ENCODE results near the gene SLC44A3. TPM values are rescaled to one million over a fixed set of nuclear protein-coding genes. Genes with fewer than 3 reads are reported as not detected.

Gene SLC44A3
- total RNA-seq, 1 donor = 1.6 TPM

DNA sequence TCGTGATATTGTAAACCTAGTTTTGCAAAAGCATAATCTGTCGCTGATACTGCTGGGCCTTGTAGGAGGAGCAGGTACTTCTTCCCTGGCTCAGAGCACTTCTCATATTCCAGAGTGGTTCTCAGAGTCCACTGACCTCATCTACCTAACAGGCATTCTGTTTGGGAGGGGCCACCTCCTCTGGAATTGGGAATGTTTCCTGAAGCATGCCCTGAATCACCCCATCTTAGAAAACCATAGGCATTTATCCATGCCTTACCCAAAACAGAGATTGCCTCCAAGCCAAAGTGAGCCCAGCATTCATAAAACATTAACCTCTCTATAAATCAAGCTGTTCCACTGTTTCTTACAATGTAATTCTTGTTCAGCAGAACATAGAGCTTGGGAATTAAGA, 35.1 kb downstream of the SLC44A3 start:
- DNase-seq (ENCODE audit: low read depth) = peak; percentile 50
- no peak overlapping the region for H3K4me3 ChIP-seq (ENCODE audit: low read depth, low read length)
- TF ChIP-seq, protein P1, sequence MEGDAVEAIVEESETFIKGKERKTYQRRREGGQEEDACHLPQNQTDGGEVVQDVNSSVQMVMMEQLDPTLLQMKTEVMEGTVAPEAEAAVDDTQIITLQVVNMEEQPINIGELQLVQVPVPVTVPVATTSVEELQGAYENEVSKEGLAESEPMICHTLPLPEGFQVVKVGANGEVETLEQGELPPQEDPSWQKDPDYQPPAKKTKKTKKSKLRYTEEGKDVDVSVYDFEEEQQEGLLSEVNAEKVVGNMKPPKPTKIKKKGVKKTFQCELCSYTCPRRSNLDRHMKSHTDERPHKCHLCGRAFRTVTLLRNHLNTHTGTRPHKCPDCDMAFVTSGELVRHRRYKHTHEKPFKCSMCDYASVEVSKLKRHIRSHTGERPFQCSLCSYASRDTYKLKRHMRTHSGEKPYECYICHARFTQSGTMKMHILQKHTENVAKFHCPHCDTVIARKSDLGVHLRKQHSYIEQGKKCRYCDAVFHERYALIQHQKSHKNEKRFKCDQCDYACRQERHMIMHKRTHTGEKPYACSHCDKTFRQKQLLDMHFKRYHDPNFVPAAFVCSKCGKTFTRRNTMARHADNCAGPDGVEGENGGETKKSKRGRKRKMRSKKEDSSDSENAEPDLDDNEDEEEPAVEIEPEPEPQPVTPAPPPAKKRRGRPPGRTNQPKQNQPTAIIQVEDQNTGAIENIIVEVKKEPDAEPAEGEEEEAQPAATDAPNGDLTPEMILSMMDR (IDR thresholded peaks at IDR 0.05; ENCODE audit: insufficient read depth, low read length) = no peak

DNA sequence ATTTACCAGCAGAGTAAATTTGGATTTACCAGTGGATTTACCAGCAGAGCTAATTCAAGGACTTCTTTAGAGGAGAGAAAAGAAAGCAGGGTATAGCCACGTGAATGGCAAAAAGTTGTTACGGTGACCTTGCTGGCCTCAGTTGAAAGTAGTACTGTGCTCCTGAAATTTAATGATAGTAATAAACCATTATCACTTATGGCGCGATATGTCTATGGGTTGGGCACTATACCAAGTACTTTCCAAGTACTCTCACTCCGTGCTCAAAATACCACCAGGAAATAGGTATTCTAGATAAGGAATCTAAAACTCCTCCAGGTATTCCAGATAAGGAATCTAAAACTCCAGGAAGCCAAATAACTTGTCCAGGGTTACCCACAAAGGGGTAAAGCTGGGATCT, 35.8 kb downstream of the SLC44A3 start:
- DNase-seq (ENCODE audit: low read depth) = no peak
- no peak overlapping the region for H3K4me3 ChIP-seq (ENCODE audit: low read depth, low read length)
- TF ChIP-seq, protein P1 (IDR thresholded peaks at IDR 0.05; ENCODE audit: insufficient read depth, low read length) = no peak

DNA sequence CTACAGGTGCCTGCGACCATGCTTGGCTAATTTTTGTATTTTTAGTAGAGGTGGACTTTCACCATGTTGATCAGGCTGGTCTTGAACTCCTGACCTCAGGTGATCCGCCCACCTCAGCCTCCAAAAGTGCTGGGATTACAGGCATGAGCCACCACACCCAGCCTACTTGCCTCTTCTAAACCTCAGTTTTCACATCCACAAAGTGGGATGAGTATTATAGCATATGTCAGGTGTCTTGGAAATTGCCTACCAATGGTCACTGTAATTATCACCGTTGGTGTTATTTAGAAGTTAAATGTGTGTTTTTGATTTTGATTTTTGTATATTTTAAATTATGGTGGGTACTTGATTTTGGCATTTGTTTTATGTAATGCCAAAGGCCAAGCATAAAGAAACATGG, 36.7 kb downstream of the SLC44A3 start:
- H3K4me3 ChIP-seq (ENCODE audit: low read depth, low read length) = no peak overlapping the region
- TF ChIP-seq, protein P1 (IDR thresholded peaks at IDR 0.05; ENCODE audit: insufficient read depth, low read length) = no peak
- no peak for DNase-seq (ENCODE audit: low read depth)

DNA sequence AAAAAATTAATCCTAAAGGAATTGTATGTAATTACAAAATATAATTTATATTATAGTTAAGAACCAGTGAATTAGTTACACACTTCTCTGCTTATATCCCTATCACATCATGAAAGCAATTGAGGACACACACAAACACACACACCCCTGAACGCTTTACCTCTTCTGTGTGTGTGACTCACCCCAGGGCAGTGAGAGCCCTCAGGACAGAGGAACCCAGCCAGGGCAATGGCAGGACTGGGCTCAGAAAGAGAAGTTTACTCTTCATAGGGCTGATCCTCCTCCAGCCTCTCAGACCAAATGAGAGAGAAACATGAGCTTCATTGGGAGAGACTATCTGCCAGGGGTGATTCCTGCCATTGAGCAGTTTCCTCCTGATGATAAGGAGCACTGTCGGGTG, 38.1 kb downstream of the SLC44A3 start:
- no peak overlapping the region for H3K4me3 ChIP-seq (ENCODE audit: low read depth, low read length)
- DNase-seq (ENCODE audit: low read depth) = no peak
- TF ChIP-seq, protein P1 (IDR thresholded peaks at IDR 0.05; ENCODE audit: insufficient read depth, low read length) = no peak

DNA sequence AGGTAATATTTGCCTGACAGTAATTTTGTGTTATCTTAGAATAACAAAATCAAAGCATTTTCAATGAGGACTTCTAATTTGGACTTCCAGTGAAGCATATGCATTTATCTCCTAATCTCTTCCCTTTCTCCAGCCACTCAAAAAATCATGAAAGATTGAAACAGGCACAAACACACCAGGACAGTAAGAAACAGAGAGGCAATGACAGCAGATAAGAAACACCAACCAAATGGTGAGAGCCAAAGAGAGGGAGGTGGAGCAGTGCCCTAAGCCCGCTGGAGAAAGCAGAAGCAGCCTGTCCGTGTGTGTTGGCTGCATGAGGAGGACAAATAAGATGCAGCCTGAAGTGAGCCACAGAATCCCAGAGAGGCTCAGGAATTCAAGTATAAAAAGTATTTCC, 39.0 kb downstream of the SLC44A3 start:
- no peak overlapping the region for H3K4me3 ChIP-seq (ENCODE audit: low read depth, low read length)
- TF ChIP-seq, protein P1 (IDR thresholded peaks at IDR 0.05; ENCODE audit: insufficient read depth, low read length) = no peak
- no peak for DNase-seq (ENCODE audit: low read depth)

DNA sequence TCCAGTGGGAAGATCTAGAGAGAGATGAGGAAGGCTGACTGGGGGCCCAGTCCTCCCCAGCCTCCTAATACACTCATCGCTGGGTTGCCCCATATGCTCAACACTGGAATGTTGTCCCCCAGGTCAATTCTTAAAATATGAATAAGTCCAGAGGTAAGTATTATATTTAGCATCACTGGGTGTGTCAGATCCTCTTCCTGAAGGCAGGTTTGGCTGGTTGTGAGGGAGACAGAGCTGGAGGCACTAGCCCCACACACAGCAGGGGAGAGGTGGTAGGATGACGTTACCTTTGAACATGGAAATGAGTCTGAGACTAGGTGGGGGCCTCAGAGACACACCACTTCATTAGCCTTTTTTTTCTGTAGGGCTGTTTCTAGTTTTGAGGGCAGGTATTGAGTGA, 42.6 kb downstream of the SLC44A3 start:
- TF ChIP-seq, protein P1 (IDR thresholded peaks at IDR 0.05; ENCODE audit: insufficient read depth, low read length) = no peak
- no peak for DNase-seq (ENCODE audit: low read depth)
- no peak overlapping the region for H3K4me3 ChIP-seq (ENCODE audit: low read depth, low read length)

DNA sequence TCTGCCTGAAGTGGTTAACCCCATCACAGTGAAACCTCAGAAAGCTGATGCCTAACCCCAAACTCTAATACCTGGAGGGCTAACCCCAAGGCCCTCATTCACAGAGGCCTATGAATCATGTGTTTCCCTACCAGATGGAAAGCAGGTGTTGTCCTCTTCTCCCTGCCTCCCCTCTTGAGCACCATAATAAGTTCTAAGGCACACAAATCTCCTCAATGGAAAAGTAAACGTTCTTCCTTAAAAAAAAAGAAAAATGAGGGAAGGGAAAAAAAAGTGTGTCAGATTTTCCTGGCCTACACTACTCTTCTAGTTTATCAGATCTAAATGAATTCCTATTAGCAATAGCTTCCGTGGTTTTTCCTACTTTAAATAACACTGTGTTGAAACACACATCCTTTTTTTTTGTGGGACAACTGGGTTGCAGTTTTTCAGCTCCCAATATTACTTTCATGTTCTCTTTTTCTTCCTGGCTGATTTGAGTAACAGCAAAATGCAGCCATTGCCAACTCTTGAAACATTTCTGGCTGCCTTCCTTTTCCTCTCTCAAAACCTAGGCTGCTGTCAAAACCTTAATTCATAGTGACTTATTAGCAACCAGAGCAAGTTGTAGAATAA, 43.2 kb downstream of the SLC44A3 start:
- TF ChIP-seq, protein P1 (IDR thresholded peaks at IDR 0.05; ENCODE audit: insufficient read depth, low read length) = no peak
- H3K4me3 ChIP-seq (ENCODE audit: low read depth, low read length) = no peak overlapping the region
- peak; percentile 93 for DNase-seq (ENCODE audit: low read depth)
